ENCODE data around the gene SDHA.
"Not testable (repeated sequence)": the region's sequence is repeated elsewhere in the genome, so short reads cannot be mapped to it uniquely, and the experiment has no call there.

SDHA gene

GRCh38 chr5:217494-218456 is at the start of gene SDHA, which contains the start of gene CCDC127:
TSS of gene SDHA (plus strand) at chr5:218320. CDS start at chr5:218356, 36 bp downstream.
TSS of gene CCDC127 (minus strand) at chr5:218153. CDS start at chr5:216849, 1,304 bp downstream.
- Histone ChIP-seq H3K4me3 (ENCODE audit: low read length) (peak within 1 kb of the TSS; percentile 97), H2AFZ (ENCODE audit: low read depth, low read length) (peak within 1 kb of the TSS; percentile 60; the same call in 1 of the 2 replicates), H3K27ac (ENCODE audit: low read length) (peak within 1 kb of the TSS; percentile 52), H3K9ac (ENCODE audit: low read length) (peak within 1 kb of the TSS; percentile 91), H4K20me1 (ENCODE audit: insufficient read depth, low read length) (peaks cover 34% of the 10 kb centered on the region), H3K79me2 (ENCODE audit: low read length) (peaks cover 48% of the 10 kb centered on the region), H3K4me1 (ENCODE audit: low read length) (peaks cover 16% of the 10 kb centered on the region), H3K4me2 (ENCODE audit: low read length) (peak within 1 kb of the TSS; percentile 95)
- not testable (repeated sequence) for H3K27me3 ChIP-seq (ENCODE audit: low read depth, low read length); H3K36me3 ChIP-seq (replicated peaks; ENCODE audit: low read depth, low read length); H3K9me3 ChIP-seq (ENCODE audit: insufficient read depth, low read length)
- TF ChIP-seq CTCF (IDR thresholded peaks at IDR 0.05; ENCODE audit: low read depth, low read length): peak; percentile 50

GRCh38 chr5:169071-169727 is 48.9 kb upstream of the SDHA start:
- Histone ChIP-seq H3K4me1 (ENCODE audit: low read length) (no peaks in the 10 kb centered on the region), H3K4me3 (ENCODE audit: low read length) (no peak overlapping the region), H2AFZ (ENCODE audit: low read depth, low read length) (no peak overlapping the region), H4K20me1 (ENCODE audit: insufficient read depth, low read length) (no peaks in the 10 kb centered on the region), H3K27me3 (ENCODE audit: low read depth, low read length) (no peaks in the 10 kb centered on the region), H3K79me2 (ENCODE audit: low read length) (no peaks in the 10 kb centered on the region), H3K4me2 (ENCODE audit: low read length) (no peak overlapping the region), H3K9me3 (ENCODE audit: insufficient read depth, low read length) (no peaks in the 10 kb centered on the region), H3K27ac (ENCODE audit: low read length) (no peak overlapping the region), H3K36me3 (replicated peaks; ENCODE audit: low read depth, low read length) (no peaks in the 10 kb centered on the region), H3K9ac (ENCODE audit: low read length) (no peak overlapping the region)
- no peak for TF ChIP-seq EZH2phosphoT487 (IDR thresholded peaks at IDR 0.05; ENCODE audit: low read depth)
- TF ChIP-seq CTCF (IDR thresholded peaks at IDR 0.05; ENCODE audit: low read depth, low read length): no peak

- Histone ChIP-seq H3K27me3 (ENCODE audit: low read depth, low read length) (no peaks in the 10 kb centered on the region), H3K27ac (ENCODE audit: low read length) (no peak overlapping the region), H3K4me2 (ENCODE audit: low read length) (no peak overlapping the region), H3K79me2 (ENCODE audit: low read length) (no peaks in the 10 kb centered on the region), H3K4me1 (ENCODE audit: low read length) (no peaks in the 10 kb centered on the region), H3K9ac (ENCODE audit: low read length) (no peak overlapping the region), H3K9me3 (ENCODE audit: insufficient read depth, low read length) (no peaks in the 10 kb centered on the region), H2AFZ (ENCODE audit: low read depth, low read length) (no peak overlapping the region), H3K36me3 (replicated peaks; ENCODE audit: low read depth, low read length) (no peaks in the 10 kb centered on the region), H3K4me3 (ENCODE audit: low read length) (no peak overlapping the region), H4K20me1 (ENCODE audit: insufficient read depth, low read length) (no peaks in the 10 kb centered on the region)
- TF ChIP-seq CTCF (IDR thresholded peaks at IDR 0.05; ENCODE audit: low read depth, low read length) (no peak), EZH2phosphoT487 (IDR thresholded peaks at IDR 0.05; ENCODE audit: low read depth) (no peak)
Measured at GRCh38 chr5:169728-170094, 48.4 kb upstream of the SDHA start.

Measured in OCI-LY3 (cell line).